UCSD-AML1 (cell line): ENCODE results near the gene CCR4.
"Not testable (repeated sequence)": the region's sequence is repeated elsewhere in the genome, so short reads cannot be mapped to it uniquely, and the experiment has no call there.

Experiments used
- DNase-seq: peaks from one replicate; lab custom pipeline; 2025; ENCODE audit not compliant: unreplicated experiment; lab: John Stamatoyannopoulos, UW

CCR4 gene

DNA sequence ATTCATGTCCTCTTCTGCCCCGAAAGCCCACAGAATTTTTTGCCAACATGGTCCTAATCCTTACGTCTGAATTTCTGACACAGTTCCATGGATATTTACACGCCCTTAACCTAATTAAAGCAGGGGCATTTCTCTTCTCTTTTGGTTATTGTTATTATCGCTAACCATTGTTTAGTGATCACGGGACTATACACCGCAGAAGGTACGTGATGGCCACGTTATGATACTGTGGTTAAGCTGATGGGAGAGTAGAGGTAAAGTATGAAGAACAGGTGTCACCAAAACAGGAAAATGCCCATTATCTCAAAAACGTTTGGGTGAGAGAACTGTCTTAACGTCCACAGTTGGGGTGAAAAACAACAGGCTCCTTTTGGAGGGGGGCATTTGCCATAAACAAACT, 26.4 kb downstream of the CCR4 start:
- DNase-seq, result no peak

DNA sequence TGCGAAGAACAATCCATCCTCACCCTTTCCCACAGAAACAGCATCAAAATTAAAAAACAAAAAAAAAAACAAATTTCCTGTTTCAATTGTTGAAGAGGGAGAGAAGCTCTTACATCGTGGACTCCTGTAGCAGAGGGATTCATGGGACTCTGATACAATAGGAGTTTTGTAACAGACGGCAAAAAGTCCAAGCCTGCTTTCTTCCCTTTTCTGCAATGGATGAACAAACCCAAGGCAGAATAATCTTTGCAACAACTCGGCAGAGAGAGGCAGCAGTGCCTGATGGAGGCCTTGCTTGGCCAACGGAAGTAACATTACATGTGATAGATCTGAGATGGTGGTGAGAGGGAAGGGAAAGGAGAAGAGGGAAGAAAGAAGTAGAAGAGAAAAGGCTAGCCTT, 26.9 kb downstream of the CCR4 start:
- DNase-seq, result no peak

GRCh38 chr3:32983124-32983523, 31.7 kb downstream of the CCR4 start:
- no peak for DNase-seq

DNA sequence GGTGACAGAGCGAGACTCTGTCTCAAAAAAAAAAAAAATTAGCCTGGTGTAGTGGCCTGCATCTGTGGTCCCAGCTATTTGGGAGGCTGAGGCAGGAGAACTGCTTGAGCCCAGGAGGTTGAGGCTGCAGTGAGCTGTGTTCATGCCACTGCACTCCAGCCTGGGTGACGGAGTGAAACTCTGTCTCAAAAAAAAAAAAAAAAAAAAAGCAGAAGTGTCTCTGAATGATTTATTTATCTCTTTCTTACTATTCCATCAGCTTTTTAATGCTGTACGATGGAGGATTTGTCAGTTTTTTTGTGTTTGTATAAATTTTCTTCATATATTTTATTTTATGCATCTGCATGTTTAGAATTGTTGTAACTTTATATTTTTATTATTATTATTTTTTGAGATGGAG, 33.5 kb downstream of the CCR4 start:
- DNase-seq, result not testable (repeated sequence)

GRCh38 chr3:32989171-32989570, 37.7 kb downstream of the CCR4 start:
- DNase-seq, result no peak

GRCh38 chr3:32990116-32990515, 38.7 kb downstream of the CCR4 start:
- DNase-seq, result no peak

- DNase-seq, result no peak
Measured at GRCh38 chr3:32991781-32992180, 40.3 kb downstream of the CCR4 start.

GRCh38 chr3:32992310-32992686, 40.9 kb downstream of the CCR4 start:
- DNase-seq, result no peak

GRCh38 chr3:32994045-32994444, 42.6 kb downstream of the CCR4 start:
- DNase-seq, result no peak

- DNase-seq, result no peak
Measured at GRCh38 chr3:32995098-32995497, 43.7 kb downstream of the CCR4 start.

GRCh38 chr3:32996048-32996754, 44.8 kb downstream of the CCR4 start:
- no peak for DNase-seq

DNA sequence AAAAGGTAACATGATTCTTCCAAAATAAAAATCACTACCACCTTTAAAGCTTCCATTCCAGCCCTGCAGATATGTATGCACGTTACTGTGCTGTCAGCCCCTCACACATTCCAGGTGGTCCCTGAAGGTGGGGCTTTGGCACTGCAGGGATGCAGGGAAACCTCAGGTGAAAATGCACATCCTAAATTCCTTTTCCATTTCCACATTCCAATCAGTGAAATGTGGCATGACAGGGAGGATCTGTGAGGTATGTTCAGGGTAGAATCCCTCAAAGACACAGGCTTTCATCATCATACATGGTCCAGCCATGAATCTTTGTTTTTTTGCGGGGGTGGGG, 45.3 kb downstream of the CCR4 start:
- DNase-seq, result no peak

GRCh38 chr3:32998631-32999451, 47.4 kb downstream of the CCR4 start:
- DNase-seq, result no peak

GRCh38 chr3:33000691-33001385, 49.4 kb downstream of the CCR4 start:
- no peak for DNase-seq

DNA sequence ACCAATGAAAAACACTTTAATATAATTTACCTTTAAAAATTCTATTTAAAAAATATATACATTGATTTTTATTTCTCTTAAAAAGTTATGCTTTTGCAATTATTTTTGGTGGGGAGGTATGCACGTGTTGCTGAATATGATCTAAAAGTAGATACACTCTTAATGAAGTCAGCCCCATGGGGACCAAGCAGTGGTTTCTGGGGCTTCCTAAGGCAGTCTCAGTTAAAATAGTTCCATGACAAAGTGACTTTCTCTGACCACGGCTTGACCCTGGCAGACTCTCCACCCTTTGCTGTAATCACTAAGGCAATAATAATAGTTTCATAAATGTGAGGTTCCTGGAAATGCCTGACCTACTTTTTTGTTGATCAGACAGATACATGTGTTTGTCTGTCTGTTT, 50.4 kb downstream of the CCR4 start:
- DNase-seq, result no peak

- DNase-seq, result no peak
Measured at GRCh38 chr3:33003308-33003707, 51.9 kb downstream of the CCR4 start.

- no peak for DNase-seq
Measured at GRCh38 chr3:33004205-33004604, 52.8 kb downstream of the CCR4 start.

GRCh38 chr3:33004961-33005360, 53.5 kb downstream of the CCR4 start:
- DNase-seq, result no peak
